ENCODE measurements around the gene MAGI2.
"Not testable (repeated sequence)": the region's sequence is repeated elsewhere in the genome, so short reads cannot be mapped to it uniquely, and the experiment has no call there.

MAGI2 gene

GRCh38 chr7:79034730-79035129 lies 418.7 kb downstream of the MAGI2 start:
- no peak for DNase-seq

- DNase-seq = not testable (repeated sequence)
Observed at GRCh38 chr7:79019711-79020110, 433.8 kb downstream of the MAGI2 start.

- no peak for DNase-seq
Observed at GRCh38 chr7:79011921-79012320, 441.5 kb downstream of the MAGI2 start.

- DNase-seq = no peak
Observed at GRCh38 chr7:79009647-79010046, 443.8 kb downstream of the MAGI2 start.

GRCh38 chr7:79008786-79009185 lies 444.7 kb downstream of the MAGI2 start:
- DNase-seq = no peak

GRCh38 chr7:78996013-78996412 lies 457.5 kb downstream of the MAGI2 start:
- DNase-seq = no peak

GRCh38 chr7:78993341-78993740 lies 460.1 kb downstream of the MAGI2 start:
- no peak for DNase-seq

GRCh38 chr7:78985509-78985908 lies 468.0 kb downstream of the MAGI2 start:
- DNase-seq = no peak

- no peak for DNase-seq
Observed at GRCh38 chr7:78983483-78983882, 470.0 kb downstream of the MAGI2 start.

GRCh38 chr7:78970440-78970916 lies 483.0 kb downstream of the MAGI2 start:
- DNase-seq = no peak

GRCh38 chr7:78968951-78969350 lies 484.5 kb downstream of the MAGI2 start:
- no peak for DNase-seq

GRCh38 chr7:78967561-78967960 lies 485.9 kb downstream of the MAGI2 start:
- DNase-seq = not testable (repeated sequence)

GRCh38 chr7:78967046-78967445 lies 486.4 kb downstream of the MAGI2 start:
- DNase-seq = no peak

- no peak for DNase-seq
Observed at GRCh38 chr7:78959477-78959876, 494.0 kb downstream of the MAGI2 start.

- DNase-seq = no peak
Observed at GRCh38 chr7:78955329-78955728, 498.1 kb downstream of the MAGI2 start.

- DNase-seq = no peak
Observed at GRCh38 chr7:78953726-78954363, 499.6 kb downstream of the MAGI2 start.

- DNase-seq = no peak
Observed at GRCh38 chr7:78953090-78953489, 500.4 kb downstream of the MAGI2 start.

GRCh38 chr7:78939669-78940068 lies 513.8 kb downstream of the MAGI2 start:
- DNase-seq = no peak

GRCh38 chr7:78924581-78924980 lies 528.9 kb downstream of the MAGI2 start:
- no peak for DNase-seq

GRCh38 chr7:78912781-78913180 lies 540.7 kb downstream of the MAGI2 start:
- DNase-seq = no peak

GRCh38 chr7:78906735-78907134 lies 546.7 kb downstream of the MAGI2 start:
- DNase-seq = no peak

- no peak for DNase-seq
Observed at GRCh38 chr7:78905436-78905835, 548.0 kb downstream of the MAGI2 start.

GRCh38 chr7:78904983-78905382 lies 548.5 kb downstream of the MAGI2 start:
- DNase-seq = no peak

- DNase-seq = no peak
Observed at GRCh38 chr7:78901566-78901965, 551.9 kb downstream of the MAGI2 start.

GRCh38 chr7:78900806-78901205 lies 552.7 kb downstream of the MAGI2 start:
- DNase-seq = no peak
